CD4-positive, alpha-beta T cell treated with Interleukin-2 at 100 ng/mL for 4 hours (primary cell): ENCODE results near the gene FLNA.
"Not testable (repeated sequence)": the region's sequence is repeated elsewhere in the genome, so short reads cannot be mapped to it uniquely, and the experiment has no call there.

ENCODE experiments used
- DNase-seq: peaks from one replicate; pipeline ENCODE4 v3.0.0-alpha.2; 2020; ENCODE audit warnings: low spot score

The FLNA gene

GRCh38 chrX:154397888-154398667 is 23.6 kb upstream of the FLNA start, which contains the start of gene RPL10:
Gene RPL10, plus strand, starts transcription at chrX:154398377. Its CDS starts 143 bp downstream, at chrX:154398520.
- DNase-seq = peak; percentile 95

- peak; percentile 56 for DNase-seq
Measured at GRCh38 chrX:154396973-154397887, 22.8 kb upstream of the FLNA start.

GRCh38 chrX:154396363-154396762 is 21.9 kb upstream of the FLNA start:
- DNase-seq = not testable (repeated sequence)

GRCh38 chrX:154389812-154390747 is 15.6 kb upstream of the FLNA start:
- peak; percentile 25 for DNase-seq

- not testable (repeated sequence) for DNase-seq
Measured at GRCh38 chrX:154388649-154389048, 14.2 kb upstream of the FLNA start.

GRCh38 chrX:154388094-154388493 is 13.7 kb upstream of the FLNA start:
- not testable (repeated sequence) for DNase-seq

GRCh38 chrX:154384284-154384892 is 10.0 kb upstream of the FLNA start:
- no peak for DNase-seq

- DNase-seq = no peak
Measured at GRCh38 chrX:154383359-154384283, 9.2 kb upstream of the FLNA start.

GRCh38 chrX:154382483-154383069 is 8.1 kb upstream of the FLNA start:
- no peak for DNase-seq

- DNase-seq = no peak
Measured at GRCh38 chrX:154381271-154381670, 6.8 kb upstream of the FLNA start.

- DNase-seq = no peak
Measured at GRCh38 chrX:154380787-154381186, 6.4 kb upstream of the FLNA start.

GRCh38 chrX:154380153-154380552 is 5.7 kb upstream of the FLNA start:
- DNase-seq = no peak

- DNase-seq = no peak
Measured at GRCh38 chrX:154379569-154379951, 5.1 kb upstream of the FLNA start.

GRCh38 chrX:154378799-154379568 is 4.5 kb upstream of the FLNA start, which contains the start of gene EMD:
Gene EMD, plus strand, starts transcription at chrX:154379295. Its CDS starts 190 bp downstream, at chrX:154379485.
- peak; percentile 97 for DNase-seq

- DNase-seq = peak; percentile 40
Measured at GRCh38 chrX:154378059-154378798, 3.8 kb upstream of the FLNA start.

GRCh38 chrX:154376774-154377173 is 2.3 kb upstream of the FLNA start:
- DNase-seq = no peak

GRCh38 chrX:154375156-154375504 is 696 bp upstream of the FLNA start:
- DNase-seq = no peak
